Stimulated activated naive CD4-positive, alpha-beta T cell (primary cell): ENCODE data around the gene RMDN3.
A peak's percentile ranks its signal among the peaks of the same experiment; 100 is the strongest.

Experiments used
- DNase-seq, 6 experiments: peaks; one replicate each; lab custom pipeline; 2025; lab: John Stamatoyannopoulos, UW

RMDN3 gene

DNA sequence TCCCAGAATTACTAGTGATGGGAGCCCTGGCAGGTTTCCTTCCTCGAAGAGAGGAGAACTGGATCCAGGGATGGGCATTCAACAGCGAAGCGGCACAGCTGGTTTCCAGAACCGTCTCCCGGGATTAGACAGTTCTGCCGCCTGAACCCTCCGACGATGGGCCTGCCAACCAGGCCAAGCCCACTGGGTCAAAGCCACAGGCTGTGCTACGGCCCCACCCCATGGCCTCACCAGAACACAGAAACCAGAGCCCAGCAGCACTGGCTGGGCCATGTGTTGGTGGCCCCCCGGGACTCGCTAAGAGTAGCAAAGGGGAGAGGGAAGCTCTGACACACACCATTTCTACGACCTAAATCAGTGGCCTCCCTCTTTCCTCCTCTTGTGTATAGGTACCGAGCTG, 17.0 kb upstream of the RMDN3 start:
- no peak for DNase-seq

- DNase-seq, result no peak
Measured at GRCh38 chr15:40771242-40771641, 16.2 kb upstream of the RMDN3 start.

DNA sequence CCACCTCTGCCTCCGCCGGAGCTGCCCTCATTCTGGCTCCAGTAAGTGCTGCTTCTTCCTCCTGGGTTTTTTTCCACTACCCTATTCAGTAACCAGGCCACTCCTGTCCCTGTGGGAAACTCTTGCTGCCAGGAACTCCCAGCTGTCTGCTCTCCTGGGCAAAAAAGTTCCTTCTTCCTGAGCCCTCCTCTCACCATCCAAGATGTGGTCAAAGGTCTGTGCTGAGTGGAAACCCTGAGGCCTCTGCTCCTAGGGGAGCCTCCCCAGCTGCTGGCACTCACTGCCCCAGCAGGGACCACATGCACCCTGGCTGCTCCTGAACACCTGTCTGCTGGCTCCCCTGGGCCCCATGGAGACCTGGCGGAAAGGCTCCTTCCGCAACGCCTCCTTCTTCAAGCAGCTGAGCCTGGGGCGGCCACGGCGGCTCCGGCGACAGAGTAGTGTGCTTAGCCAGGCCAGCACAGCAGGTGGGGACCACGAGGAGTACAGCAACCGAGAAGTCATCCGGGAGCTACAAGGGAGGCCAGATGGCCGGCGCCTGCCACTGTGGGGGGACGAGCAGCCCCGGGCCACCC, 15.2 kb upstream of the RMDN3 start:
- DNase-seq, result no peak

GRCh38 chr15:40769274-40770146, 14.5 kb upstream of the RMDN3 start, which contains the start of gene C15orf62:
Gene C15orf62, plus strand, starts transcription at chr15:40769980. Its CDS starts 516 bp downstream, at chr15:40770496.
- peak; percentile 24 to 53 (median 37) for DNase-seq

GRCh38 chr15:40768521-40769273, 13.6 kb upstream of the RMDN3 start:
- DNase-seq, result no peak

DNA sequence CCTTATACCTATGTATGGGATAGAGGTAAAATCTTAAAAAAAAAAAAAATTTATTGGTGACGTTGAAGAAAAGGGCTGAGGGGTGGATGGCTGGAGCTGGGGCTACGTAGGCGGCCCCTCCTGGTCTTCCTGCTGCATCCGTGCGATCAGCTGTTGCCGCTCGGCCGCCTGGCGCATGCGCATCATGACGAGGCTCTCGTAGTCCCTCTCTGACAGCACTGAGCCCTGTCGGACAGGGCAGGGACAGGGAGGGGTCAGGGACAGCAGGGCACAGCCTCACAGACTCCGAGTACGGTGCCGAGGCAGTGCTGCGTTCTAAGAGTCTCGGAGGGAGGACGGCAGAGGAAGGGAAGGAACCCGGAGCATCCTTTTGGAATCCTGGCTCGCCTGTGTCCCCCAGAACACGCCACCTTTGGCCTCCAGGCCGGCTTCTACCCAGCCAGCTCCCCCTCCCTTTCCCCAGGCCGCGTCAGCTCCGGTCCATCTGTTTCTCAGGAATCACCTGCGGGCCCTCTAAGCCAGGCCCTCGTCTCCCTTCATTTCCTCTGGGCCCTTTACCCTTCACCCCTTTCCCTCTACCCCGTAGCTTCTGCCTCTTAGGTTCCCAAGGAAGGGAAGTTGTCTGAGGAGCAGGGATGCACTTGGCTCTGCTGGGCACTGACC, 12.9 kb upstream of the RMDN3 start:
- no peak for DNase-seq

GRCh38 chr15:40766906-40767837, 12.1 kb upstream of the RMDN3 start:
- no peak for DNase-seq

DNA sequence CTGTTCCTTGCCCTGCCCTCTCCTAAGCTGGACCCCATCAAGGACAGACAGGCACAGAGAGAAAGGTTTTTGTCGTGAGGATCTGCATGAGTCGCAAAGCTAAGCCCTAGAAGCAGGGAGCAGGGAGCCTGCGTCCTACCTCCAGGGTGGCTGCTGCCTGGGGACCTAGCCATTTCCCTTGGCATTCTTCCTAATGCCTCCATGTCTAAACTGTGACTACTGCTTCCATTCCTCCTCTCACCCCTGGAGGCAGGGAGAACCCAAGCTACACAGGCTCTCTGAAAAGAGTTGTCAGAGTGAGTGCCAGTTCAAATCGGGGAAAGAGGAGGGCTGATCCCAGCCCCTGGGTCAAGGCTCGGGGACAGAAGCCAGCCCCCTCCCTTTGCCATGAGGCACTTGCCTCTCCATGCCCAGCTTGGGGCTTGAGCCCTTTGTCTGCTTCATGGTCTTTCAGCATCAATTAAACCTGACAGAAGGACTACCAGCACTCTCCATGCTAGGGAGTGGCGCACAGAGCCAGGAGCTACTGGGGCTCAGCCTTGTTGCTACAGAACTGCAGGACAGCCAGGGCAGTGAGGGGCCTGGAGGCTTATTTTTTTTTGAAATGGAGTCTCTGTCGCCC, 11.3 kb upstream of the RMDN3 start:
- no peak for DNase-seq

DNA sequence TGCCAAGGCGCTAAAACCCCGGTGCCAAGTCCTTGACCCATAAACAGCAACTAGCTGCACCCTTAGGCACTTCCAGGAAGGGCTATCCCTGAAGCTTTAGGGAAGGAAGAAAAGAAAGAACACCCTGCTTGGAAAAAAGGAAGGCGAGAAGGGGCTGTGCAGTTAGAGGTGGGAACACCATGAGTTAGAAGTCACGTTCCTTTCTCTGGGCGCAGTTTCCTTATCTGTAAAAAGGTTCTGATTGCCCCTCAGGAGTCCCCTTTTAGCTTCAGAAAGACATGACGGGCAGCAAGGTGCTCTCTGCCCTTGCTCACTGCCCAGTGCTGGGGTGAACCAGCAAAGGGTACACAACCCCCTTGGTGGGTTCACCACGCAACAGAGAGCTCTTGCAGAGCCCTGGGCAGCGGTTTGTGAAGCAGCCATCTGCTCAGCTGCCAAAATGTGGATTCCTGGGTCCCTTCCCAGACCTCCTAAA, 9.6 kb upstream of the RMDN3 start:
- DNase-seq, result no peak

GRCh38 chr15:40763801-40764628, 9.0 kb upstream of the RMDN3 start, which contains the start of gene GCHFR:
Gene GCHFR, plus strand, starts transcription at chr15:40764068. Its CDS starts 113 bp downstream, at chr15:40764181.
- DNase-seq, result peak; percentile 40 to 70 (median 61)

GRCh38 chr15:40762919-40763800, 8.1 kb upstream of the RMDN3 start:
- peak in 5 of 6 experiments; percentile 27 to 56 (median 43) for DNase-seq

DNA sequence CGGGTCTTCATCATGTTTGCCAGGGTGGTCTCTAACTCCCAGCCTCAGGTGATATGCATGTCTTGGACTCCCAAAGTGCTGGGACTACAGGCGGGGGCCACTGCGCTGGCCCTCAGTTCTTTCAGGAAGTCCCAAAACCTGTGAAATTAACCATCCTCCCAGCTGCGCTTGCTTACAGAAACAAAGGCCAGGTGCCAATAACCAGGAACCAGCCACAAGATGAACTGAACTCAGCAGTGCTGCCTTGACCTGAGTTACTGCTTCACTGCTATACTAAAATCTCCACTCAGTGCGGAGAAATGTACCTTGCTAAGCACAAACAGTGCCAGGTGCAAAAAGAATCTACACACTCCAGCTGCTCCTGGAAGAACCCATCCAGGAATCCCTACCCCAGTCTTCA, 4.9 kb upstream of the RMDN3 start:
- DNase-seq, result no peak

- DNase-seq, result no peak
Measured at GRCh38 chr15:40756938-40757337, 1.9 kb upstream of the RMDN3 start.

- DNase-seq, result no peak
Measured at GRCh38 chr15:40755812-40756208, 756 bp upstream of the RMDN3 start.

DNA sequence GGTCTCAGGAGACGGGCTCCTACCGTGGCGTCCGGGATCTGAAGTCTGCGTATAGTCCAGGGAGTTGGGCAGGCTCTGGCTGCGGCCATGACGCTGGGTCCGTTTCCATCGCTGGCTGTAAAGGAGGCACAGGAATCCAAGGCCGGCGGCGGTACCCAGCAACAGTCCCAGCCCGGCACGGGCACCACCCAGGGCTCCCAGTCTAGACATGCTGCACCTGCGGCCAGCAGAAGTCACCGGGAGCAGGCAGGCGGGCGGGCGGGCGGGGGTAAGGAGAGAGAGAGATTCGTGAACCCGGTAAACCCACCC, 526 bp downstream of the RMDN3 start:
- no peak for DNase-seq

- no peak for DNase-seq
Measured at GRCh38 chr15:40751745-40752144, 3.3 kb downstream of the RMDN3 start.

GRCh38 chr15:40750885-40751284, 4.2 kb downstream of the RMDN3 start:
- DNase-seq, result no peak

DNA sequence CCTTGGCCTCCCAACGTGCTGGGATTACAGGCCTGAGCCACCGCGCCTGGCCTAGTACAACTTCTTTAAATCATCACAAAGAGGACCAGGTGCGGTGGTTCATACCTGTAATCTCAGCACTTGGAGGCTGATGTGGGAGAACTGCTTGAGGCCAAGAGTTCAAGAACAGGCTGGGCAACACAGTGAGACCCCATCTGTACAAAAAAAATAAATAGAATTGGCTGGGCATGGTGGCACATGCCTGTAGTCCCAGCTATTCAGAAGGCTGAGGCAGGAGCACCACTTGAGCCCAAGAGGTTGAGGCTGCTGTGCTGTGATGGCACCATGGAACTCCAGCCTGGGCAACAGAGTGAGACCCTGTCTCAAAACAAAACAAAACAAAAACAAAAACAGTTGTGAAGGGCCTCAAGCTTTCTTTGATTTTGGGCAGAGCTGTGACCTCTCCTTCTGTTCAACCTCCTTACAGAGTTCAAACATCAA, 5.9 kb downstream of the RMDN3 start:
- no peak for DNase-seq
